HCT116 (cell line): ENCODE results near the gene KIAA1614. TPM values are rescaled to one million over a fixed set of nuclear protein-coding genes. Genes with fewer than 3 reads are reported as not detected.

Source experiments
- ATAC-seq: fragments of 200-7000 bp; cut with Tn5 transposase; 2 replicates; pipeline ENCODE4 v1.9.1; 2020; ENCODE audit warnings: mild to moderate bottlenecking, moderate library complexity
- BruUV-seq: library from RNA; stranded (reverse); fragments of 400-500 nt; replicated peaks from 2 replicates; lab custom pipeline; 2021; lab: Mats Ljungman, UMichigan
- CTCF ChIA-PET: fragments of 300-600 bp; sonication (Branson Sonifier 250); formaldehyde crosslinking; loops from one replicate; lab custom pipeline; 2021; ENCODE audit warnings: antibody characterized with exemption; lab: Charles Lee
- POLR2A ChIA-PET: fragments of 300-600, 350-600 bp; sonication (Branson Sonifier 250); formaldehyde crosslinking; loops from one replicate; lab custom pipeline; 2021; ENCODE audit warnings: antibody characterized with exemption; lab: Charles Lee
- RAD21 ChIA-PET, 2 experiments: fragments of 300-600 bp; sonication (Branson Sonifier 250); formaldehyde crosslinking; loops; one replicate each; lab custom pipeline; 2023; ENCODE audit warnings: low total read pairs in 2 of 2; ENCODE audit not compliant: uncharacterized antibody in 2 of 2, unreplicated experiment in 2 of 2, low non-redundant PET in 1 of 2; lab: Charles Lee
- DNase-seq: peaks from one replicate; pipeline ENCODE4 v3.0.0-alpha.2; 2010; ENCODE audit warnings: low read depth, low spot score
- H2AFZ ChIP-seq: fragments of 200-600 bp; shearing (Covaris generic), sonication (generic); 2 replicates; pipeline ENCODE4 v1.6.1; 2017; ENCODE audit warnings: low read depth, mixed run types, mixed read lengths, antibody characterized with exemption, low read length; ENCODE audit not compliant: poor library complexity, severe bottlenecking
- H3K27ac ChIP-seq: 2 replicates; pipeline ENCODE4 v1.5.1; 2012; ENCODE audit warnings: low read depth, low read length
- H3K27me3 ChIP-seq: fragments of 200-600 bp; sonication (generic); 2 replicates; pipeline ENCODE4 v1.6.1; 2016; ENCODE audit warnings: mixed run types, low read length, mixed read lengths; ENCODE audit not compliant: insufficient read depth
- H3K36me3 ChIP-seq, 2 experiments: fragments of 200-500 bp in 1 of 2; fragments of 200-600 bp in 1 of 2; sonication (Bioruptor generic) in 1 of 2; sonication (generic) in 1 of 2; 2 replicates each; pipeline versions ENCODE4 v1.5.1 to v1.6.1; 2014 to 2016; ENCODE audit warnings: low read length in 2 of 2, inconsistent platforms in 1 of 2, mixed read lengths in 1 of 2, mixed run types in 1 of 2; ENCODE audit not compliant: insufficient read depth in 2 of 2, control insufficient read depth in 1 of 2
- H3K4me1 ChIP-seq, 2 experiments: fragments of 200-600 bp in 1 of 2; sonication (generic) in 1 of 2; 2 replicates each; pipeline versions ENCODE4 v1.5.1 to v1.6.1; 2012 to 2017; ENCODE audit warnings: low read length in 2 of 2, inconsistent platforms in 1 of 2, mild to moderate bottlenecking in 1 of 2, mixed read lengths in 1 of 2, mixed run types in 1 of 2, moderate library complexity in 1 of 2; ENCODE audit not compliant: insufficient read depth in 2 of 2, control insufficient read depth in 1 of 2
- H3K4me2 ChIP-seq: fragments of 200-600 bp; sonication (generic); 2 replicates; pipeline ENCODE4 v1.6.1; 2017; ENCODE audit warnings: mixed run types, low read length, mixed read lengths
- H3K4me3 ChIP-seq, 2 experiments: fragments of 200-600 bp in 1 of 2; sonication (generic) in 1 of 2; replicated peaks in 1 of 2; 2 replicates each; pipeline ENCODE4 v1.5.1; 2011 to 2016; ENCODE audit warnings: low read length in 2 of 2, control low read depth in 1 of 2, low read depth in 1 of 2, mild to moderate bottlenecking in 1 of 2, mixed read lengths in 1 of 2, mixed run types in 1 of 2
- H3K79me2 ChIP-seq: fragments of 200-600 bp; sonication (generic); 2 replicates; pipeline ENCODE4 v1.6.1; 2017; ENCODE audit warnings: mild to moderate bottlenecking, mixed run types, low read length, moderate library complexity, mixed read lengths; ENCODE audit not compliant: insufficient read depth
- H3K9ac ChIP-seq: fragments of 200-600 bp; sonication (generic); 2 replicates; pipeline ENCODE4 v1.6.1; 2016; ENCODE audit warnings: low read length, mixed read lengths
- H3K9me2 ChIP-seq: fragments of 200-600 bp; sonication (generic), shearing (Covaris generic); 2 replicates; pipeline ENCODE4 v1.6.1; 2017; ENCODE audit warnings: mixed run types, mild to moderate bottlenecking, moderate library complexity; ENCODE audit not compliant: insufficient read depth
- H3K9me3 ChIP-seq, 2 experiments: fragments of 200-500 bp in 1 of 2; fragments of 200-600 bp in 1 of 2; sonication (Bioruptor generic) in 1 of 2; sonication (generic) in 1 of 2; 2 replicates each; pipeline ENCODE4 v1.6.1; 2014 to 2017; ENCODE audit warnings: low read length in 2 of 2, mixed read lengths in 2 of 2, inconsistent platforms in 1 of 2, low read depth in 1 of 2, mild to moderate bottlenecking in 1 of 2, mixed run types in 1 of 2, moderate library complexity in 1 of 2; ENCODE audit not compliant: control insufficient read depth in 1 of 2, insufficient read depth in 1 of 2
- H4K20me1 ChIP-seq: fragments of 200-600 bp; sonication (generic), shearing (Covaris generic); 2 replicates; pipeline ENCODE4 v1.6.1; 2017; ENCODE audit warnings: mixed run types, mild to moderate bottlenecking, moderate library complexity; ENCODE audit not compliant: insufficient read depth
- EGR1 ChIP-seq: IDR thresholded peaks from 2 replicates; pipeline ENCODE4 v1.6.1; 2012; ENCODE audit warnings: low read depth
- ELF1 ChIP-seq: IDR thresholded peaks from 2 replicates; pipeline ENCODE4 v1.6.1; 2012; ENCODE audit warnings: low read depth, borderline replicate concordance
- EZH2 ChIP-seq: fragments of 200-600 bp; sonication (generic); IDR thresholded peaks from 2 replicates; pipeline ENCODE4 v1.6.1; 2017; ENCODE audit warnings: antibody characterized with exemption, mixed run types
- EZH2phosphoT487 ChIP-seq: fragments of 200-600 bp; IDR thresholded peaks from 2 replicates; pipeline ENCODE4 v1.6.1; 2018; ENCODE audit warnings: antibody characterized with exemption, borderline replicate concordance
- FOSL1 ChIP-seq: IDR thresholded peaks from 2 replicates; pipeline ENCODE4 v1.6.1; 2012; ENCODE audit warnings: low read depth
- JUND ChIP-seq: IDR thresholded peaks from 2 replicates; pipeline ENCODE4 v1.6.1; 2012
- POLR2AphosphoS5 ChIP-seq: IDR thresholded peaks from 2 replicates; pipeline ENCODE4 v1.6.1; 2011; ENCODE audit warnings: mild to moderate bottlenecking, low read depth, low read length, moderate library complexity
- RAD21 ChIP-seq: IDR thresholded peaks from 2 replicates; pipeline ENCODE4 v1.6.1; 2012; ENCODE audit warnings: low read depth, mild to moderate bottlenecking
- SIN3A ChIP-seq: IDR thresholded peaks from 2 replicates; pipeline ENCODE4 v1.6.1; 2012; ENCODE audit warnings: low read depth
- SP1 ChIP-seq: IDR thresholded peaks from 2 replicates; pipeline ENCODE4 v1.6.1; 2012; ENCODE audit warnings: low read depth
- SRF ChIP-seq: IDR thresholded peaks from 2 replicates; pipeline ENCODE4 v1.6.1; 2012; ENCODE audit warnings: low read depth
- TCF7L2 ChIP-seq: IDR thresholded peaks from 2 replicates; pipeline ENCODE4 v1.7.0; 2011; ENCODE audit warnings: borderline replicate concordance, inconsistent platforms; ENCODE audit not compliant: insufficient read depth, insufficient read length; ENCODE audit errors: extremely low read depth
- YY1 ChIP-seq: IDR thresholded peaks from 2 replicates; pipeline ENCODE4 v1.6.1; 2011; ENCODE audit warnings: low read length, low read depth, moderate library complexity, mild to moderate bottlenecking; ENCODE audit not compliant: insufficient replicate concordance; ENCODE audit errors: extremely low read depth
- ZNF274 ChIP-seq: fragments of 200-500 bp; sonication (Bioruptor generic); IDR thresholded peaks from 2 replicates; pipeline ENCODE4 v1.6.1; 2014; ENCODE audit warnings: mild to moderate bottlenecking, low read depth, low read length, inconsistent platforms
- intact Hi-C: fragments of 100-400 bp; cut with micrococcal nuclease; formaldehyde crosslinking; loops from 2 replicates; pipeline ENCODE4 v1.10.0; 2022
- total RNA-seq: library from RNA; stranded (reverse); gene quantifications from one replicate; pipeline ENCODE4 v1.2.1, GENCODE V29; 2021; ENCODE audit not compliant: unreplicated experiment
- TF ChIP-seq, protein P1 (sequence below), 3 experiments: fragments of 200-600 bp in 1 of 3; sonication (generic) in 1 of 3; IDR thresholded peaks in 2 of 3; conservative IDR thresholded peaks in 1 of 3; 2 replicates each; pipeline ENCODE4 v1.5.1; 2012 to 2017; ENCODE audit warnings: low read depth in 2 of 3, low read length in 2 of 3, antibody characterized with exemption in 1 of 3, borderline replicate concordance in 1 of 3, control low read depth in 1 of 3, mild to moderate bottlenecking in 1 of 3, mixed read lengths in 1 of 3, mixed run types in 1 of 3, moderate library complexity in 1 of 3; ENCODE audit not compliant: insufficient read depth in 1 of 3
- TF ChIP-seq, protein P2 (sequence below): IDR thresholded peaks from 2 replicates; pipeline ENCODE4 v1.6.1; 2012
- TF ChIP-seq, protein P3 (sequence below): IDR thresholded peaks from 2 replicates; pipeline ENCODE4 v1.6.1; 2012
- TF ChIP-seq, protein P4 (sequence below): IDR thresholded peaks from 2 replicates; pipeline ENCODE4 v1.6.1; 2012; ENCODE audit warnings: low read depth

KIAA1614 gene
- total RNA-seq, 1 experiment from 2014 or later, result 0.25 TPM

DNA sequence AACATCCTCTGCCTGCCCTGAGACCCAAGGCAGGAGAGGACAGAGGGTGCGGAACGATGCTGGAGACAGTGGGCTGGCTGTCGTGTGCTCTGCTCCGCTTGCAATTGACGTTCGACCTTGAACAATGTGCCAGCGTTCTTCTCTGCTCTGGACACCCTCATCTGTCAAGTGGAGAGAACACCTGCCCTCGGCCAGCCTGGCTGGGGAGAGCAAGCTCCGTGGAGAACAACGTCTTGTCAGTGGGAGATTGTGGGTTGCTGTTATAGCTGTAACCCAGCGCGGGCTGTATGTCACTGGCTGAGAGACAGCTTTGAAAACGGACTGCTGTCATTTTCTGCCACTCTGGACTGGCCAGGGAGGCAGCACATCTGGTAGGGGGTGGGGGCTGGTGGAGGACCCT lies 14.7 kb downstream of the KIAA1614 start (continued):
- TF ChIP-seq, protein P1, sequence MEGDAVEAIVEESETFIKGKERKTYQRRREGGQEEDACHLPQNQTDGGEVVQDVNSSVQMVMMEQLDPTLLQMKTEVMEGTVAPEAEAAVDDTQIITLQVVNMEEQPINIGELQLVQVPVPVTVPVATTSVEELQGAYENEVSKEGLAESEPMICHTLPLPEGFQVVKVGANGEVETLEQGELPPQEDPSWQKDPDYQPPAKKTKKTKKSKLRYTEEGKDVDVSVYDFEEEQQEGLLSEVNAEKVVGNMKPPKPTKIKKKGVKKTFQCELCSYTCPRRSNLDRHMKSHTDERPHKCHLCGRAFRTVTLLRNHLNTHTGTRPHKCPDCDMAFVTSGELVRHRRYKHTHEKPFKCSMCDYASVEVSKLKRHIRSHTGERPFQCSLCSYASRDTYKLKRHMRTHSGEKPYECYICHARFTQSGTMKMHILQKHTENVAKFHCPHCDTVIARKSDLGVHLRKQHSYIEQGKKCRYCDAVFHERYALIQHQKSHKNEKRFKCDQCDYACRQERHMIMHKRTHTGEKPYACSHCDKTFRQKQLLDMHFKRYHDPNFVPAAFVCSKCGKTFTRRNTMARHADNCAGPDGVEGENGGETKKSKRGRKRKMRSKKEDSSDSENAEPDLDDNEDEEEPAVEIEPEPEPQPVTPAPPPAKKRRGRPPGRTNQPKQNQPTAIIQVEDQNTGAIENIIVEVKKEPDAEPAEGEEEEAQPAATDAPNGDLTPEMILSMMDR (IDR thresholded peaks at IDR 0.05 in 2 of 3, conservative IDR thresholded peaks at IDR 0.05 in 1 of 3; ENCODE audit: borderline replicate concordance in 1 of 3, insufficient read depth in 1 of 3, low read depth in 2 of 3, low read length in 2 of 3), result no peak
- no peak for TF ChIP-seq RAD21
- TF ChIP-seq JUND, result no peak
- no peak for TF ChIP-seq POLR2AphosphoS5
- no peak for TF ChIP-seq ELF1

DNA sequence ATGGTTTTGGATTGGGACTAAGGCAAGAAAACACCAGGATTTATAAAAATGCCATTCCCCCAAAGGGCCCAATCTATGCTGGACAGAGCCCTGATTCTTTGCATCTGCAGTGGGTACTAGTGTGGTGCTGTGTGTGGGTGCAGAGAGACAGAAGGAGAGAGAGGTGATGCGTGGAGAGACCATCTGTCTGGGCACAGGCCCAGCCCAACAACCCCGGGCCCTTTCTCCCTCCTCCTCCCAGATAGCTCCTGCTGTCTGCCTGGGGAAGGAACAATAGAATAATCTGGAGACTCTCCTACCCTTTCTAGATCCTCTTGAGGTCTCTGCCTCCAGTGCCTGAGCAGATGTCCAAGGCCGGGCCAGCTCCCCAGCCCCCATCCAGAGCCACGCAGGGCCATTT lies 15.1 kb downstream of the KIAA1614 start:
- no peaks in the 10 kb centered on the region for H3K4me1 ChIP-seq
- H3K9me3 ChIP-seq, result no peaks in the 10 kb centered on the region
- H3K36me3 ChIP-seq, result no peaks in the 10 kb centered on the region
- ChIA-PET RAD21 (no interaction called here), POLR2A (no interaction called here), CTCF (no interaction called here)
- H2AFZ ChIP-seq, result no peak overlapping the region
- no peak for DNase-seq
- H3K9ac ChIP-seq, result no peak overlapping the region
- BruUV-seq, result no TSS peak
- H3K4me2 ChIP-seq, result no peak overlapping the region
- intact Hi-C loops, result no loop called here
- no peaks in the 10 kb centered on the region for H4K20me1 ChIP-seq
- H3K79me2 ChIP-seq, result no peaks in the 10 kb centered on the region
- H3K27me3 ChIP-seq, result no peaks in the 10 kb centered on the region
- H3K4me3 ChIP-seq, result no peak overlapping the region
- no peak overlapping the region for H3K27ac ChIP-seq
- ATAC-seq, result no peak
- H3K9me2 ChIP-seq, result no peaks in the 10 kb centered on the region
- TF ChIP-seq, protein P2, sequence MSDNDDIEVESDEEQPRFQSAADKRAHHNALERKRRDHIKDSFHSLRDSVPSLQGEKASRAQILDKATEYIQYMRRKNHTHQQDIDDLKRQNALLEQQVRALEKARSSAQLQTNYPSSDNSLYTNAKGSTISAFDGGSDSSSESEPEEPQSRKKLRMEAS, result no peak
- no peak for TF ChIP-seq ZNF274
- no peak for TF ChIP-seq TCF7L2
- TF ChIP-seq EGR1, result no peak
- TF ChIP-seq EZH2phosphoT487, result no peak
- TF ChIP-seq SP1, result no peak
- TF ChIP-seq SRF, result no peak
- no peak for TF ChIP-seq FOSL1
- no peak for TF ChIP-seq RAD21
- no peak for TF ChIP-seq SIN3A
- TF ChIP-seq, protein P1 (IDR thresholded peaks at IDR 0.05 in 2 of 3, conservative IDR thresholded peaks at IDR 0.05 in 1 of 3; ENCODE audit: borderline replicate concordance in 1 of 3, insufficient read depth in 1 of 3, low read depth in 2 of 3, low read length in 2 of 3), result no peak
- no peak for TF ChIP-seq JUND
- TF ChIP-seq YY1, result no peak
- TF ChIP-seq, protein P3, sequence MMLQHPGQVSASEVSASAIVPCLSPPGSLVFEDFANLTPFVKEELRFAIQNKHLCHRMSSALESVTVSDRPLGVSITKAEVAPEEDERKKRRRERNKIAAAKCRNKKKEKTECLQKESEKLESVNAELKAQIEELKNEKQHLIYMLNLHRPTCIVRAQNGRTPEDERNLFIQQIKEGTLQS, result no peak
- no peak for TF ChIP-seq EZH2
- TF ChIP-seq, protein P4, sequence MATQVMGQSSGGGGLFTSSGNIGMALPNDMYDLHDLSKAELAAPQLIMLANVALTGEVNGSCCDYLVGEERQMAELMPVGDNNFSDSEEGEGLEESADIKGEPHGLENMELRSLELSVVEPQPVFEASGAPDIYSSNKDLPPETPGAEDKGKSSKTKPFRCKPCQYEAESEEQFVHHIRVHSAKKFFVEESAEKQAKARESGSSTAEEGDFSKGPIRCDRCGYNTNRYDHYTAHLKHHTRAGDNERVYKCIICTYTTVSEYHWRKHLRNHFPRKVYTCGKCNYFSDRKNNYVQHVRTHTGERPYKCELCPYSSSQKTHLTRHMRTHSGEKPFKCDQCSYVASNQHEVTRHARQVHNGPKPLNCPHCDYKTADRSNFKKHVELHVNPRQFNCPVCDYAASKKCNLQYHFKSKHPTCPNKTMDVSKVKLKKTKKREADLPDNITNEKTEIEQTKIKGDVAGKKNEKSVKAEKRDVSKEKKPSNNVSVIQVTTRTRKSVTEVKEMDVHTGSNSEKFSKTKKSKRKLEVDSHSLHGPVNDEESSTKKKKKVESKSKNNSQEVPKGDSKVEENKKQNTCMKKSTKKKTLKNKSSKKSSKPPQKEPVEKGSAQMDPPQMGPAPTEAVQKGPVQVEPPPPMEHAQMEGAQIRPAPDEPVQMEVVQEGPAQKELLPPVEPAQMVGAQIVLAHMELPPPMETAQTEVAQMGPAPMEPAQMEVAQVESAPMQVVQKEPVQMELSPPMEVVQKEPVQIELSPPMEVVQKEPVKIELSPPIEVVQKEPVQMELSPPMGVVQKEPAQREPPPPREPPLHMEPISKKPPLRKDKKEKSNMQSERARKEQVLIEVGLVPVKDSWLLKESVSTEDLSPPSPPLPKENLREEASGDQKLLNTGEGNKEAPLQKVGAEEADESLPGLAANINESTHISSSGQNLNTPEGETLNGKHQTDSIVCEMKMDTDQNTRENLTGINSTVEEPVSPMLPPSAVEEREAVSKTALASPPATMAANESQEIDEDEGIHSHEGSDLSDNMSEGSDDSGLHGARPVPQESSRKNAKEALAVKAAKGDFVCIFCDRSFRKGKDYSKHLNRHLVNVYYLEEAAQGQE, result no peak
